GM12873 (cell line): ENCODE data around the gene RENBP.
A peak's percentile ranks its signal among the peaks of the same experiment; 100 is the strongest.

ENCODE experiments used
- CTCF ChIP-seq: IDR thresholded peaks from 2 replicates; pipeline ENCODE4 v1.5.1; 2012; ENCODE audit warnings: low read depth, mild to moderate bottlenecking, moderate library complexity, low read length, control low read depth; ENCODE audit not compliant: insufficient read depth; ENCODE audit errors: missing control alignments

The RENBP gene

GRCh38 chrX:153957224-153957623 is 12.8 kb upstream of the RENBP start:
- TF ChIP-seq CTCF: no peak

- TF ChIP-seq CTCF: no peak
These were observed 11.8 kb upstream of the RENBP start for GRCh38 chrX:153956044-153956907.

GRCh38 chrX:153955228-153955732 is 10.8 kb upstream of the RENBP start:
- TF ChIP-seq CTCF: no peak

DNA sequence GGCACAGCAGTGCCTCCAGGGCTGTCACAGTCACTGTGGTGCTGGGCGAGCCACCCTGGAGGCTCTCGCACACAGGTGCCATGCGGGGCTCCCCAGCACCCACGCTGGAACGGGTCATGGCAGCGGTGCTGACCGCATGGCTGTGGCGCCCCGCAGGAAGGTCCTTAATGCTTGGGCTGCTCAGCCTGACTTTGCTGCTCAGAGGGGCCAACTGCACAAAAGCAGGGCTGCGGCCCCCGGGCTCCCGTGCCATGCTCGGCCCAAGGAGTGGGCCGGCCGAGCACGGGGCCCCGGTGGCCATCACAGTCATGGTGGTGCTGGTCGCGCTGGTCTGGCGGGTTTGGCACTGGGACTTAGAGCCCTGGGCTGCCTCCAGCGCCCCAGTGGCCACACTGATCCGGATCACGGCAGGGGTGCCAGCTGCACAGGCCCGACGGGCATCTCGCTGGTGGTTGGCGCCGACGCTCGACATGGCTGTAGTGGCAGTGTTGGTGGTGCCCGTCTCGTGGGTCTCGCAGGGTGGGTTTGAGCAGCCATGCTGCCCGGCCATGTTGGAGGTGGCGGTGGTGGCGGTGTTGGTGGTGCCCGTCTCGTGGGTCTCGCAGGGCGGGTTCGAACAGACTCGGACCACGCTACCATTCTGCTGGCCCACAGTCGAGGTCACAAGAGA is 10.2 kb upstream of the RENBP start:
- no peak for TF ChIP-seq CTCF

DNA sequence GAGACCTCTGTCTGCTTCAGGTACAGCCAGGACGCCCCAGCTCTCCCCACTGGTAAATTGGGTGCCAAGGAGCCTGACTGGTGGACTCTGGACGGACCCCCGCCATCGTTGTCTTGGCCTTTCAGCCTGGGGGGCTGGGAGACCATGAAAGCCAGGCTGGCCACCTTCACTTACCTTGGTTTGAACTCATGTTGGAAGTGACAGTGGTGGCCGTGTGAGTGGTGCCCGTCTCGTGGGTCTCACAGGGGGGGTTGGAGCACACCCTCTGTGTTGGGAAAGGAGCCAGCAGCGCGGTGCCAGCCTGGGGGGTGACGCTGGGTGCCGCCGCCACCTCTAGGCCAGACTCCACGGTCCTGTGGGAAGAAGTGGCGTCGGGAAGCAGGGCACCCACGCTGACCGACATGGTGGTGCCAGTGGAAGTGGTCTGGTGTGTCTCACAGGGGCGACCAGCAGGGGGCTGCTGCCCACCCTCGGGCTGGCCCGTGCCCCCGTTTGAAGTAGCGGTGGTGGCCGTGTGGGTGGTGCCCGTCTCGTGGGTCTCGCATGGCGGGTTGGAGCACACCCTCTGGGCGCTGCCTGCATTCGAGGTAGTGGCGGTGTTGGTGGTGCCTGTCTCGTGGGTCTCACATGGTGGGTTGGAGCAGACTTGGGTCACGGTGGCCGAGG is 9.6 kb upstream of the RENBP start:
- TF ChIP-seq CTCF: peak; percentile 14

DNA sequence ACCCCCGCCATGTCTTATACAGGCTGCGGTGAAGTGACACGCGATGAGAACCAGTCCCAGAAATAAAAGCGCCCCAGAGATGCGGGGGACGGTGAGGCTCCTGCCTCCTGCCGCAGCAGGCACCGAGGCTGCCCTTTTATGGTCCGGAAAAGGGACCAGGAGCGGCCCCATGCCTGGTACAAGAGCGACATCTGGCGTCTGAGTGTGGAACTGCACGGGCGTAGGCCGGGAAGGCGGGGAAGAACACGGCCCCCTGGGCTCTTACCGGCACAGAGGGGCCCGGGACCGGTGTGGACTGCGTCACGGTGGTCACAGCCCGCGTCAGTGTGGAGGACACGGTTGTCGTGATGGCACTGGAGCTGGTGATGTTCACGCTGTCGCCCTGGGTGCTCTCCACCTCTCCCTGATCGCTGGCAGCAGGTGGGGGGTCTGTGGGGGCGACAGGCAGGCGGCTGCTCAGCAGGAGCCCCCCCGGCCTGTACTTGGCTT is 8.9 kb upstream of the RENBP start:
- TF ChIP-seq CTCF: peak; percentile 95
